Measurements from ENCODE around the gene PTPRE. TPM values are rescaled to one million over a fixed set of nuclear protein-coding genes. Genes with fewer than 3 reads are reported as not detected.
A peak's percentile ranks its signal among the peaks of the same experiment; 100 is the strongest.

The PTPRE gene
- total RNA-seq, 1 experiment from 2014 or later = 7.9 TPM

- peak within 1 kb of the TSS; percentile 71 for H3K4me3 ChIP-seq
- H3K27me3 ChIP-seq (ENCODE audit: insufficient read depth, low read depth) = no peaks in the 10 kb centered on the region
- H3F3A ChIP-seq (ENCODE audit: insufficient read depth, low read depth) = no peaks in the 10 kb centered on the region
- TF ChIP-seq CTCF (conservative IDR thresholded peaks at IDR 0.05) (no peak), EZH2 (IDR thresholded peaks at IDR 0.05; ENCODE audit: low read depth) (no peak)
- no peaks in the 10 kb centered on the region for H3K9me3 ChIP-seq (ENCODE audit: insufficient read depth, low read depth)
- H4K20me1 ChIP-seq (ENCODE audit: insufficient read depth) = 0 out of 2 replicates have a peak, but pooled peaks cover 2% of the 10 kb centered on the region
- H3K36me3 ChIP-seq (ENCODE audit: low read depth) = peaks cover 18% of the 10 kb centered on the region
- no peak within 1 kb of the TSS for H3K27ac ChIP-seq
- peak; percentile 80 to 82 for DNase-seq
- peaks cover 46% of the 10 kb centered on the region for H3K79me2 ChIP-seq (ENCODE audit: low read depth)
- no peaks in the 10 kb centered on the region for H3K9me2 ChIP-seq (ENCODE audit: insufficient read depth)
- no TSS peak for BruUV-seq (replicated peaks)
- intact Hi-C loops (cut with micrococcal nuclease; ENCODE audit: unreplicated experiment) = no loop called here
- peak within 1 kb of the TSS; percentile 96 for H2AFZ ChIP-seq
- peak within 1 kb of the TSS; percentile 91 for H3K4me2 ChIP-seq
- peaks cover 30% of the 10 kb centered on the region for H3K4me1 ChIP-seq (replicated peaks; ENCODE audit: insufficient read depth)
- CTCF ChIA-PET = interaction anchor here (0.7 kb wide), 1 partner anchor 469 kb away, joined by 13 read pairs; no protein-coding TSS in a partner anchor
- POLR2A ChIA-PET (ENCODE audit: unreplicated experiment) = no interaction called here
These were observed 219.3 kb downstream of the PTPRE start, which contains the start of gene MKI67 for GRCh38 chr10:128125944-128126764. MKI67 (minus strand) TSS chr10:128126423; CDS start chr10:128125667, 756 bp downstream.

DNA sequence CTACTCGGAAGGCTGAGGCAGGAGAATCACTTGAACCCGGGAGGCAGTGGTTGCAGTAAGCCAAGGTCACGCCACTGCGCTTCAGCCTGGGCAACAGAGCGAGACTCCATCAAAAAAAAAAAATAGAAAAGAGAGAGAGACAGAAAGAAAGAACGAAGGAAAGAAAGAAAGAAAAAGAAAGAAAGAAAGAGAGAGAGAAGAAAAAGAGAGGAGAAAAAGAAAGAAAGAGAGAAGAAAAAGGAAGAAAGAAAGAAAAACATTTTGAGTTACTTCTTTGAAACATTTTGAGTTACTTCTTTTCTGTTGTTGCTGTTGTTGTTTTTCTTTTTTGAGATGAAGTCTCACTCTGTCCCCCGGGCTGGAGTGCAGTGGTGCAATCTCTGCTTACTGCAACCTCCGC lies 221.7 kb downstream of the PTPRE start:
- POLR2A ChIA-PET (ENCODE audit: unreplicated experiment) = no interaction called here

GRCh38 chr10:128130051-128130450 lies 223.1 kb downstream of the PTPRE start:
- Histone ChIP-seq H3K79me2 (ENCODE audit: low read depth) (peaks cover 10% of the 10 kb centered on the region), H3K4me1 (replicated peaks; ENCODE audit: insufficient read depth) (peaks cover 12% of the 10 kb centered on the region), H2AFZ (no peak overlapping the region), H3K9me3 (ENCODE audit: insufficient read depth, low read depth) (no peaks in the 10 kb centered on the region), H3K4me2 (0 out of 2 replicates have a peak overlapping the region, but pooled peaks have one; percentile 14), H3K9me2 (ENCODE audit: insufficient read depth) (no peaks in the 10 kb centered on the region), H3F3A (ENCODE audit: insufficient read depth, low read depth) (no peaks in the 10 kb centered on the region), H3K27ac (no peak overlapping the region), H3K36me3 (ENCODE audit: low read depth) (no peaks in the 10 kb centered on the region), H3K4me3 (no peak overlapping the region), H4K20me1 (ENCODE audit: insufficient read depth) (no peaks in the 10 kb centered on the region), H3K27me3 (ENCODE audit: insufficient read depth, low read depth) (no peaks in the 10 kb centered on the region)
- POLR2A ChIA-PET (ENCODE audit: unreplicated experiment) = no interaction called here
- BruUV-seq (replicated peaks) = no TSS peak
- TF ChIP-seq EZH2 (IDR thresholded peaks at IDR 0.05; ENCODE audit: low read depth) (no peak), CTCF (conservative IDR thresholded peaks at IDR 0.05) (no peak)
- DNase-seq = peak in 1 of 2 experiments; percentile 42
- intact Hi-C loops (cut with micrococcal nuclease; ENCODE audit: unreplicated experiment) = no loop called here
- CTCF ChIA-PET = no interaction called here

More for the DNA sequence above, 221.7 kb downstream of the PTPRE start:
- no peaks in the 10 kb centered on the region for H4K20me1 ChIP-seq (ENCODE audit: insufficient read depth)
- no peaks in the 10 kb centered on the region for H3K9me3 ChIP-seq (ENCODE audit: insufficient read depth, low read depth)
- intact Hi-C loops (cut with micrococcal nuclease; ENCODE audit: unreplicated experiment) = no loop called here
- H3K36me3 ChIP-seq (ENCODE audit: low read depth) = 0 out of 2 replicates have a peak, but pooled peaks cover 1% of the 10 kb centered on the region
- H3K4me2 ChIP-seq = no peak overlapping the region
- no peak for TF ChIP-seq CTCF (conservative IDR thresholded peaks at IDR 0.05)
- TF ChIP-seq EZH2 (IDR thresholded peaks at IDR 0.05; ENCODE audit: low read depth) = no peak
- peaks cover 24% of the 10 kb centered on the region for H3K4me1 ChIP-seq (replicated peaks; ENCODE audit: insufficient read depth)
- H2AFZ ChIP-seq = no peak overlapping the region
- no peak for DNase-seq
- no peaks in the 10 kb centered on the region for H3F3A ChIP-seq (ENCODE audit: insufficient read depth, low read depth)
- no peaks in the 10 kb centered on the region for H3K9me2 ChIP-seq (ENCODE audit: insufficient read depth)
- CTCF ChIA-PET = no interaction called here
- no peak overlapping the region for H3K4me3 ChIP-seq
- H3K27ac ChIP-seq = no peak overlapping the region
- H3K27me3 ChIP-seq (ENCODE audit: insufficient read depth, low read depth) = no peaks in the 10 kb centered on the region
- no TSS peak for BruUV-seq (replicated peaks)
- H3K79me2 ChIP-seq (ENCODE audit: low read depth) = peaks cover 25% of the 10 kb centered on the region

Other genes with a start within 250 kb of the PTPRE start
- not detected in 2 replicates for gene FOXI2, start 169.9 kb upstream of the PTPRE start, total RNA-seq (2021)
- not detected in 2 replicates for gene CLRN3, start 14.2 kb upstream of the PTPRE start, total RNA-seq (2021)
- gene MKI67, start 219.3 kb downstream of the PTPRE start, total RNA-seq (2021) = 75.2 and 114 TPM in 2 replicates